GM13977 (cell line): ENCODE measurements around the gene MMP23B.

Experiments
- DNase-seq: peaks from one replicate; pipeline ENCODE4 v3.0.0; 2012; ENCODE audit warnings: low spot score
- CTCF ChIP-seq: IDR thresholded peaks from 2 replicates; pipeline ENCODE4 v1.5.1; 2012; ENCODE audit warnings: mild to moderate bottlenecking, control low read depth; ENCODE audit not compliant: insufficient read depth; ENCODE audit errors: extremely low read depth, missing control alignments
- in situ Hi-C: fragments of 300-500 bp; cut with MboI; formaldehyde crosslinking; loops from one replicate; pipeline ENCODE4 v1.12.0; 2022; ENCODE audit warnings: low sequenced_read_pairs, low pct_unique_long_range_greater_than_20kb, mixed read lengths, inconsistent platforms; ENCODE audit not compliant: unreplicated experiment

The MMP23B gene

GRCh38 chr1:1603671-1604373 is 28.2 kb upstream of the MMP23B start:
- no peak for TF ChIP-seq CTCF
- no peak for DNase-seq
- in situ Hi-C loops = no loop called here

DNA sequence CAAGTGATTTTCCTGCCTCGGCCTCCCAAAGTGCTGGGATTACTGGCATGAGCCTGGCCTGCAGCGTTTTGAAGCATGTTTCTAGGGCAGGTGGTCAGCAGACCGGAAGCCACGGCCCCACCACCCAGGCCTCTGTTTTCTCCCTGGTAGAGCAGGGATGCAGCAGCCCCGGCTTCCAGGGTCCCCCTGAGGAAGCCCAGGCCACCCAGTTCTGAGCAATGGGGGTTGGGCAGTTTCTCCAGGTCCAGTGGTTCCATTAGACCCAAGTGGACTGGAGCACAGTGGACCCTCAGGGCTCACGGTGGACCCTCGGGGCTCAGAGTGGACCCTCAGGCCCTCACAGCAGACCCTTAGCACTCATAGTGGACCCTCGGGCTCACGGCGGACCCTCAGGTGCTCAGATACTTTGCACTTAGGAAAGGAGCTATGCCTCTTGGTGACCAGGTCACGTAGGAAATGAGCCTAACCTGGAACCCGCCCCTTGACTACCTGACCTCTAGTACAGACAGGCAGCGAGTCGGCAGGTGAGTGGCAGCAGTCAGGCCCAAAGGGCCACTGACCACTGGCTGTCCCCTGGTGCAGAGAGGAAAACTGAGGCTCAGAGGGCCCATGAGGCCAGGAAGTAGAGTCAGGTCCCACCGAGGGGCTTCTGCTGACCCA is 27.5 kb upstream of the MMP23B start:
- in situ Hi-C loops = no loop called here
- DNase-seq = no peak

DNA sequence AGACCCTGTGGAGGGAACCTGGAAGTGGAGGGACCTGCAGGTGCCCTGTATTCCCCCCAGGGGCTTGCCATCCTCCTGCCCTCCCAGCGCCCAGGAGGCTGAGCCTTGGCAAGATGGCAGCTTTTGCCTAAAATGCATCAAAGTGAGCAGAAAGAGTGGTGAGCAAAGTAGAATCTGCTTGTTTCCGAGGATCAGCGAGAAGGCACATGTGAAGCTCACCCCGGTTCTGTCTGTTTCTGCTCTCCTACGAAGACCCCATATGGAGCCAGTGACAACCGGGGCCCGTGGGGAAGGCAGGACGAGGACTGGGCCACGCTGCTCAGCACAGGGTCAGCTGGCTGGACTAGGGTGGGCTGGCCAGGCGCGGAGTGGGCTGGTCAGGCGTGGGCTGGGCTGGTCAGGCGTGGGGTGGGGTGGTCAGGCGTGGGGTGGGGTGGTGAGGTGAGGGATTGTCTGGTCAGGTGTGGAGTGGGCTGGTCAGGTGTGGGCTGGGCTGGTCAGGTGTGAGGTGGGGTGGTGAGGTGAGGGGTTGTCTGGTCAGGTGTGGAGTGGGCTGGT is 26.9 kb upstream of the MMP23B start:
- DNase-seq = no peak
- in situ Hi-C loops = no loop called here
- no peak for TF ChIP-seq CTCF

More for the DNA sequence above, 27.5 kb upstream of the MMP23B start:
- no peak for TF ChIP-seq CTCF

GRCh38 chr1:1605724-1606123 is 26.2 kb upstream of the MMP23B start:
- in situ Hi-C loops = no loop called here
- DNase-seq = no peak
- no peak for TF ChIP-seq CTCF

DNA sequence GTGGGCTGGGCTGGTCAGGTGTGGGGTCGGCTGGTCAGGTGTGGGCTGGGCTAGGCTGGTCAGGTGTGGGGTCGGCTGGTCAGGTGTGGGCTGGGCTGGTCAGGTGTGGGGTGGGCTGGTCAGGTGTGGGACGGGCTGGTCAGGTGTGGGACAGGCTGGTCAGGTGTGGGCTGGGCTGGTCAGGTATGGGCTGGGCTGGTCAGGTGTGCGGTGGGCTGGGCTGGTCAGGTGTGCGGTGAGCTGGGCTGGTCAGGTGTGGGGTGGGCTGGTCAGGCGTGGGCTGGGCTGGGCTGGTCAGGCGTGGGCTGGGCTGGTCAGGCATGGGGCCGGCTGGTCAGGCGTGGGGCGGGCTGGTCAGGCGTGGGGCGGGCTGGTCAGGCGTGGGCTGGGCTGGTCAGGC is 25.7 kb upstream of the MMP23B start:
- in situ Hi-C loops = no loop called here
- no peak for DNase-seq
- no peak for TF ChIP-seq CTCF

DNA sequence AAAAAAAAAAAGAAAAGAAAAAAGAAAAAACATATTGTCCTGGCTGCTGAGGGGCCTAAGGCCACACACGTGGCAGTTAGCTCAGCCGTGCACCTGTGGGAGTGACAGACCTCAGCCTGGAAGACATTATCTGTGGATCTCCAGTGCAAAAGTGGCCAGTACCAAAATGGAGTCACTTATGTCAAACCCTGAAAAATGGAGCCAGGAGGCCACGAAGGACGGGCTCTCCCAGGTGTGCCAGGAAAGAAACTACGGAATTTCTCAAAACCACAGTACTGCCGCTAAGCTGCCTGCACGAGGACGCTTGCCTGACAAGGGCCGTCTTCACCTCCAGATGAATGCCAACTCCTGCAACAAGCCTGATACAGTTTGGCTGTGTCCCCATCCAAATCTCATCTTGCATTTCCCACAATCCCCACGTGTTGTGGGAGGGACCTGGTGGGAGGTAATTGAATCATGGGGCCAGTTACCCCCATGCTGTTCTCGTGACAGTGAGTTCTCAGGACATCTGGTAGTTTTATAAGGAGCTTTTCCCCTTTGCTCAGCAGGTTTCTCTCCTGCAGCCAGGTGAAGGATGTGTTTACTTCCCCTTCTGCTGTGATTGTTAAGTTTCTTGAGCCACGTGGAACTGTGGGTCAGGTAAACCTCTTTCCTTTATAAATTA is 22.0 kb upstream of the MMP23B start:
- no peak for TF ChIP-seq CTCF
- in situ Hi-C loops = no loop called here
- no peak for DNase-seq
